ENCODE results near the gene ZNF746.

The ZNF746 gene

GRCh38 chr7:149444287-149444686, 53.3 kb downstream of the ZNF746 start:
- TF ChIP-seq EZH2phosphoT487 (IDR thresholded peaks at IDR 0.05; ENCODE audit: borderline replicate concordance): no peak
- no peak for TF ChIP-seq CTCF (conservative IDR thresholded peaks at IDR 0.05; ENCODE audit: low read length)
- Histone ChIP-seq H3K27me3 (ENCODE audit: insufficient read depth, low read length, poor library complexity, severe bottlenecking) (no peaks in the 10 kb centered on the region), H4K20me1 (ENCODE audit: insufficient read depth, low read length, poor library complexity, severe bottlenecking) (no peaks in the 10 kb centered on the region), H3K9me3 (ENCODE audit: insufficient read depth, low read depth, low read length) (no peaks in the 10 kb centered on the region), H3K79me2 (ENCODE audit: insufficient read depth, low read length) (no peaks in the 10 kb centered on the region), H3K4me2 (ENCODE audit: low read depth, low read length, poor library complexity, severe bottlenecking) (no peak overlapping the region), H3F3A (ENCODE audit: low read depth) (no peaks in the 10 kb centered on the region), H2AFZ (ENCODE audit: low read length) (no peak overlapping the region), H3K9ac (ENCODE audit: low read depth, low read length, poor library complexity, severe bottlenecking) (no peak overlapping the region), H3K36me3 (ENCODE audit: insufficient read depth, low read length) (peaks cover 31% of the 10 kb centered on the region; the same call in 1 of the 2 replicates), H3K4me1 (ENCODE audit: insufficient read depth, low read length, poor library complexity, severe bottlenecking) (no peaks in the 10 kb centered on the region), H3K9me2 (replicated peaks; ENCODE audit: low read depth, low read length) (no peaks in the 10 kb centered on the region), H3K4me3 (ENCODE audit: low read length, poor library complexity, severe bottlenecking) (no peak overlapping the region)

GRCh38 chr7:149443523-149443922, 54.1 kb downstream of the ZNF746 start:
- H3F3A ChIP-seq (ENCODE audit: low read depth): no peaks in the 10 kb centered on the region
- H3K27me3 ChIP-seq (ENCODE audit: insufficient read depth, low read length, poor library complexity, severe bottlenecking): no peaks in the 10 kb centered on the region
- no peak overlapping the region for H3K4me3 ChIP-seq (ENCODE audit: low read length, poor library complexity, severe bottlenecking)
- H3K79me2 ChIP-seq (ENCODE audit: insufficient read depth, low read length): no peaks in the 10 kb centered on the region
- no peak overlapping the region for H2AFZ ChIP-seq (ENCODE audit: low read length)
- H3K4me1 ChIP-seq (ENCODE audit: insufficient read depth, low read length, poor library complexity, severe bottlenecking): no peaks in the 10 kb centered on the region
- H3K36me3 ChIP-seq (ENCODE audit: insufficient read depth, low read length): peaks cover 24% of the 10 kb centered on the region; the same call in 1 of the 2 replicates
- no peak for TF ChIP-seq EZH2phosphoT487 (IDR thresholded peaks at IDR 0.05; ENCODE audit: borderline replicate concordance)
- TF ChIP-seq CTCF (conservative IDR thresholded peaks at IDR 0.05; ENCODE audit: low read length): no peak
- H3K9me3 ChIP-seq (ENCODE audit: insufficient read depth, low read depth, low read length): no peaks in the 10 kb centered on the region
- no peak overlapping the region for H3K4me2 ChIP-seq (ENCODE audit: low read depth, low read length, poor library complexity, severe bottlenecking)
- H3K9me2 ChIP-seq (replicated peaks; ENCODE audit: low read depth, low read length): no peaks in the 10 kb centered on the region
- H3K9ac ChIP-seq (ENCODE audit: low read depth, low read length, poor library complexity, severe bottlenecking): no peak overlapping the region
- no peaks in the 10 kb centered on the region for H4K20me1 ChIP-seq (ENCODE audit: insufficient read depth, low read length, poor library complexity, severe bottlenecking)

GRCh38 chr7:149442924-149443323, 54.7 kb downstream of the ZNF746 start:
- Histone ChIP-seq H3K36me3 (ENCODE audit: insufficient read depth, low read length) (peaks cover 23% of the 10 kb centered on the region; the same call in 1 of the 2 replicates), H3F3A (ENCODE audit: low read depth) (no peaks in the 10 kb centered on the region), H3K4me3 (ENCODE audit: low read length, poor library complexity, severe bottlenecking) (no peak overlapping the region), H3K4me2 (ENCODE audit: low read depth, low read length, poor library complexity, severe bottlenecking) (no peak overlapping the region), H3K9me2 (replicated peaks; ENCODE audit: low read depth, low read length) (no peaks in the 10 kb centered on the region), H3K9ac (ENCODE audit: low read depth, low read length, poor library complexity, severe bottlenecking) (no peak overlapping the region), H3K79me2 (ENCODE audit: insufficient read depth, low read length) (no peaks in the 10 kb centered on the region), H3K4me1 (ENCODE audit: insufficient read depth, low read length, poor library complexity, severe bottlenecking) (no peaks in the 10 kb centered on the region), H4K20me1 (ENCODE audit: insufficient read depth, low read length, poor library complexity, severe bottlenecking) (no peaks in the 10 kb centered on the region), H3K27me3 (ENCODE audit: insufficient read depth, low read length, poor library complexity, severe bottlenecking) (no peaks in the 10 kb centered on the region), H3K9me3 (ENCODE audit: insufficient read depth, low read depth, low read length) (no peaks in the 10 kb centered on the region), H2AFZ (ENCODE audit: low read length) (no peak overlapping the region)
- TF ChIP-seq EZH2phosphoT487 (IDR thresholded peaks at IDR 0.05; ENCODE audit: borderline replicate concordance) (no peak), CTCF (conservative IDR thresholded peaks at IDR 0.05; ENCODE audit: low read length) (no peak)

All from Loucy (cell line).